Esophagus squamous epithelium (tissue), 5 donors: ENCODE results near the gene CCDC157. TPM values are rescaled to one million over a fixed set of nuclear protein-coding genes. Genes with fewer than 3 reads are reported as not detected.

Source experiments
- DNase-seq: peaks from one replicate; lab custom pipeline; 2025; lab: John Stamatoyannopoulos, UW
- H3K27ac ChIP-seq, 4 donors: fragments of 200-600 bp; sonication (generic); one replicate each; pipeline ENCODE4 v1.5.1; 2016 to 2019; ENCODE audit warnings: mild to moderate bottlenecking in 1 of 4
- H3K27me3 ChIP-seq, 4 donors: fragments of 200-600 bp; sonication (generic); 1 replicate in 3 of 4; 2 replicates in 1 of 4; pipeline versions ENCODE4 v1.5.1 to v1.6.0; 2017 to 2021; ENCODE audit warnings: antibody characterized with exemption in 1 of 4
- H3K36me3 ChIP-seq, 3 donors: fragments of 200-600 bp; sonication (generic); one replicate each; pipeline ENCODE4 v1.5.1; 2016 to 2019
- H3K4me1 ChIP-seq, 3 donors: fragments of 200-600 bp; sonication (generic); one replicate each; pipeline ENCODE4 v1.5.1; 2017 to 2019
- H3K4me3 ChIP-seq, 4 donors: fragments of 200-600 bp; sonication (generic); 1 replicate in 3 of 4; 2 replicates in 1 of 4; pipeline ENCODE4 v1.5.1; 2016 to 2019; ENCODE audit warnings: mild to moderate bottlenecking in 2 of 4, moderate library complexity in 1 of 4
- H3K9me3 ChIP-seq, 3 donors: fragments of 200-600 bp; sonication (generic); one replicate each; pipeline ENCODE4 v1.5.1; 2016 to 2019
- POLR2A ChIP-seq, 4 donors: fragments of 450-650 bp; IDR thresholded peaks; one replicate each; pipeline ENCODE4 v1.6.1; 2017; ENCODE audit warnings: antibody characterized with exemption in 4 of 4, mild to moderate bottlenecking in 4 of 4, moderate library complexity in 3 of 4
- WGBS, 2 donors: methylation state at CpG; one replicate each; pipeline ENCODE4 v1.1.5; 2018; 5-methylcytosine and 5-hydroxymethylcytosine counted together
- intact Hi-C: fragments of 100-400 bp; cut with DNase I; formaldehyde crosslinking; loops from one replicate; pipeline ENCODE4 v1.15.0; 2022
- small RNA-seq, 4 donors: library from RNA; depleted of rRNA; stranded (forward); fragments of <200 nt; gene quantifications; one replicate each; pipeline ENCODE3, GENCODE V24; 2016
- total RNA-seq, 4 donors: library from RNA; depleted of rRNA; stranded (reverse); fragments of >200 nt; gene quantifications; one replicate each; pipeline ENCODE4 v1.1.0, GENCODE V29; 2016
- TF ChIP-seq, protein P1 (sequence below), 6 experiments: fragments of 450-650 bp in 4 of 6; fragments of 200-600 bp in 2 of 6; sonication (generic) in 2 of 6; IDR thresholded peaks; one replicate each; pipeline ENCODE4 v1.5.1; 2016 to 2019; ENCODE audit warnings: antibody characterized with exemption in 6 of 6, mild to moderate bottlenecking in 4 of 6, moderate library complexity in 4 of 6
- donor health status: DM: yes; HTN: yes; CAD: no.

CCDC157 gene
- total RNA-seq, 4 donors from 2014 or later, result 0.47 to 9.2 (median 3.1) TPM

DNA sequence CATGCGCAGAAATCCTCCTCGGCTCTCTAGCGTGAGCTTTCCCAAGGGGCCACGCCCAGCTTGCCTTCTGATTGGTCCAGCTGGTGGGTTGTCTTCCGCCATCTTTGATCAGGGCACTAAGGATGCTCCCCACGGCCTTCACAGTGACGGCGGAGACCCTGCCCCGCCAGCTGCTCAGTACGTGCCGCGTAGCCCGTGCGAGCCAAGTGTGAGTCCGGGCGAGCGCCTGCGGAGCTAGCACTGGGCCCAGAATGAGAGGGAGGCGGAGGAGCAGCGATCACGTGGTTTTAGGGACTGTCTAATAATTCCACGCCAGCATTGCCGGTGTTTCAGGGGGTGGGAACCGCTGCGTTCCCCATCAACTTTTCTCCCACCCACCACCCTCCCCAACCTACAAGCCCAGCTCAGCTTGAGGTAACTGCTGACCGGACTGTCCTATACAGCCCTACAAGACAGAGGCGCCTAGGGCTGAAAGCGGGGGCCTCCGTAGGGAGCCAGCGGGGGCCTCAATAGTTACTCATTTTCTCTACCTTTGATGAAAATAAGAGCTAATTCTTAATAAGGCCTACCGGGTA lies 67.2 kb downstream of the CCDC157 start:
- DNase-seq, result peak; percentile 94
- TF ChIP-seq POLR2A (IDR thresholded peaks at IDR 0.05), result peak in 3 of 4 donors; percentile 41 to 83 (median 65)
- TF ChIP-seq, protein P1, sequence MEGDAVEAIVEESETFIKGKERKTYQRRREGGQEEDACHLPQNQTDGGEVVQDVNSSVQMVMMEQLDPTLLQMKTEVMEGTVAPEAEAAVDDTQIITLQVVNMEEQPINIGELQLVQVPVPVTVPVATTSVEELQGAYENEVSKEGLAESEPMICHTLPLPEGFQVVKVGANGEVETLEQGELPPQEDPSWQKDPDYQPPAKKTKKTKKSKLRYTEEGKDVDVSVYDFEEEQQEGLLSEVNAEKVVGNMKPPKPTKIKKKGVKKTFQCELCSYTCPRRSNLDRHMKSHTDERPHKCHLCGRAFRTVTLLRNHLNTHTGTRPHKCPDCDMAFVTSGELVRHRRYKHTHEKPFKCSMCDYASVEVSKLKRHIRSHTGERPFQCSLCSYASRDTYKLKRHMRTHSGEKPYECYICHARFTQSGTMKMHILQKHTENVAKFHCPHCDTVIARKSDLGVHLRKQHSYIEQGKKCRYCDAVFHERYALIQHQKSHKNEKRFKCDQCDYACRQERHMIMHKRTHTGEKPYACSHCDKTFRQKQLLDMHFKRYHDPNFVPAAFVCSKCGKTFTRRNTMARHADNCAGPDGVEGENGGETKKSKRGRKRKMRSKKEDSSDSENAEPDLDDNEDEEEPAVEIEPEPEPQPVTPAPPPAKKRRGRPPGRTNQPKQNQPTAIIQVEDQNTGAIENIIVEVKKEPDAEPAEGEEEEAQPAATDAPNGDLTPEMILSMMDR (IDR thresholded peaks at IDR 0.05), result peak in 1 of 6 experiments; percentile 32
- Histone ChIP-seq H3K27me3 (no peaks in the 10 kb centered on the region), H3K27ac (peak overlapping the region; percentile 97 to 99 (median 98)), H3K9me3 (no peaks in the 10 kb centered on the region), H3K36me3 (peaks cover 0 to 29% (median 0%) of the 10 kb centered on the region in 3 donors), H3K4me1 (peaks cover 48 to 78% (median 54%) of the 10 kb centered on the region in 3 donors), H3K4me3 (peak overlapping the region; percentile 41 to 83 (median 70))
- intact Hi-C loops, result no loop called here
- WGBS, 2 donors, result 0 to 7% methylated on average over 11 to 18 of the region's 31 CpGs

GRCh38 chr22:30424534-30425326 lies 67.9 kb downstream of the CCDC157 start:
- Histone ChIP-seq H3K27me3 (no peaks in the 10 kb centered on the region), H3K36me3 (peaks cover 0 to 29% (median 0%) of the 10 kb centered on the region in 3 donors), H3K9me3 (no peaks in the 10 kb centered on the region), H3K4me1 (peaks cover 48 to 73% (median 54%) of the 10 kb centered on the region in 3 donors), H3K4me3 (peak overlapping the region; percentile 63 to 83 (median 70)), H3K27ac (peak overlapping the region; percentile 97 to 99 (median 98))
- intact Hi-C loops, result loop anchor here (5.0 kb wide), 1 partner anchor 32 kb away; no protein-coding TSS in a partner anchor
- DNase-seq, result no peak
- TF ChIP-seq, protein P1 (IDR thresholded peaks at IDR 0.05), result peak in 2 of 6 experiments; percentile 7 to 35
- no peak for TF ChIP-seq POLR2A (IDR thresholded peaks at IDR 0.05)
- WGBS, 2 donors, result 29 to 39% methylated on average over 17 of the region's 20 CpGs

DNA sequence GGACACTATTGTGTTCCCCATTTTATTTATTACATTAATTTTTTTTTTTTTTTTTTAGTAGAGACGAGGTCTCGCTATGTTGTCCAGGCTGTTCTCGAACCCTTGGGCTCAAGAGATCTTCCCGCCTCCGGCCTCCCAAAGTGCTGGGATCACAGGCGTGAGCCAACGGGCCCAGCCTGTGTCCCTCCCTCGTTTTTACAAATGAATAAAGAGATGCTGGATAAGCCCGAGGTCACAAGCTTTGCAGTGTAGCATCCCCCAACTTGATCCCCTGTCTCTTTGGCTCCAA lies 68.5 kb downstream of the CCDC157 start:
- H3K27ac ChIP-seq, result peak overlapping the region; percentile 83 to 99 (median 98)
- peaks cover 44 to 67% (median 52%) of the 10 kb centered on the region in 3 donors for H3K4me1 ChIP-seq
- peak overlapping the region; percentile 63 to 83 (median 70) for H3K4me3 ChIP-seq
- TF ChIP-seq POLR2A (IDR thresholded peaks at IDR 0.05), result no peak
- TF ChIP-seq, protein P1 (IDR thresholded peaks at IDR 0.05), result no peak
- H3K9me3 ChIP-seq, result no peaks in the 10 kb centered on the region
- WGBS, 2 donors, result 6 to 15% methylated on average over 7 to 9 of the region's 9 CpGs
- intact Hi-C loops, result loop anchor here (5.0 kb wide), 1 partner anchor 33 kb away; no protein-coding TSS in a partner anchor
- no peak for DNase-seq
- no peaks in the 10 kb centered on the region for H3K27me3 ChIP-seq
- H3K36me3 ChIP-seq, result peaks cover 0 to 24% (median 0%) of the 10 kb centered on the region in 3 donors

GRCh38 chr22:30425616-30426387 lies 69.0 kb downstream of the CCDC157 start, which contains the start of gene MTFP1:
Gene MTFP1, plus strand, starts transcription at chr22:30425768. Its CDS starts 112 bp downstream, at chr22:30425880.
- Histone ChIP-seq H3K27me3 (no peaks in the 10 kb centered on the region), H3K9me3 (no peaks in the 10 kb centered on the region), H3K36me3 (peaks cover 0 to 24% (median 0%) of the 10 kb centered on the region in 3 donors), H3K27ac (peak within 1 kb of the TSS; percentile 97 to 99 (median 98)), H3K4me3 (peak within 1 kb of the TSS; percentile 63 to 83 (median 70)), H3K4me1 (peaks cover 39 to 62% (median 47%) of the 10 kb centered on the region in 3 donors)
- TF ChIP-seq, protein P1 (IDR thresholded peaks at IDR 0.05), result no peak
- peak in 1 of 4 donors; percentile 29 for TF ChIP-seq POLR2A (IDR thresholded peaks at IDR 0.05)
- 0 to 3% methylated on average over 11 to 18 of the region's 61 CpGs for WGBS, 2 donors
- intact Hi-C loops, result loop anchor here (5.0 kb wide), 1 partner anchor 34 kb away; no protein-coding TSS in a partner anchor
- no peak for DNase-seq

Small RNA genes within 50 kb of the gene (small RNA-seq; reads per million reads assigned to genes)
- gene AC004832.3 (0 reads per million in 4 donors), gene RNU6-564P (0 reads per million in 4 donors)

Other genes starting within 250 kb of the CCDC157 start
- gene LIF, start 110.2 kb upstream of the CCDC157 start, total RNA-seq, result under 1 TPM; 0.08 to 0.76 (median 0.10) TPM
- 1 to 10 TPM in 1 of 4 donors, under 1 TPM in 2, not detected in 1; 0.19 to 5.7 (median 0.19) TPM for gene OSM, start 90.2 kb upstream of the CCDC157 start, total RNA-seq
- gene CASTOR1, start 67.5 kb upstream of the CCDC157 start, total RNA-seq, result 10 to 100 TPM; 18.9 to 76.4 (median 40.7) TPM
- 10 to 100 TPM; 40.7 to 55.1 (median 47.0) TPM for gene TBC1D10A, start 30.1 kb upstream of the CCDC157 start, total RNA-seq
- gene SF3A1, start 113 bp upstream of the CCDC157 start, total RNA-seq, result 10 to 100 TPM; 29.1 to 94.2 (median 63.3) TPM
- gene RNF215, start 30.4 kb downstream of the CCDC157 start, total RNA-seq, result 1 to 10 TPM; 2.3 to 8.4 (median 3.9) TPM
- 10 to 100 TPM; 16.6 to 45.4 (median 28.2) TPM for gene SEC14L2, start 40.0 kb downstream of the CCDC157 start, total RNA-seq
- gene MTFP1, start 68.8 kb downstream of the CCDC157 start, total RNA-seq, result 10 to 100 TPM; 15.9 to 21.2 (median 19.0) TPM
- gene SEC14L3, start 115.0 kb downstream of the CCDC157 start, total RNA-seq, result under 1 TPM in 1 of 4 donors, not detected in 3; 0.19 TPM
- gene SEC14L4, start 148.7 kb downstream of the CCDC157 start, total RNA-seq, result not detected
- under 1 TPM in 1 of 4 donors, not detected in 3; 0.19 TPM for gene SEC14L6, start 189.7 kb downstream of the CCDC157 start, total RNA-seq
- 1 to 10 TPM in 2 of 4 donors, not detected in 2; 1.1 to 2.4 TPM for gene GAL3ST1, start 217.7 kb downstream of the CCDC157 start, total RNA-seq
- gene PES1, start 234.9 kb downstream of the CCDC157 start, total RNA-seq, result 10 to 100 TPM; 45.3 to 67.0 (median 58.4) TPM